GM19467 (cell line): Measurements from ENCODE around the gene BCL6.

Source experiments
- ATAC-seq: cut with Tn5 transposase; IDR thresholded peaks from one replicate; pipeline ENCODE4 v1.9.1; 2021; ENCODE audit warnings: mild to moderate bottlenecking, moderate library complexity; ENCODE audit not compliant: unreplicated experiment

BCL6 gene

DNA sequence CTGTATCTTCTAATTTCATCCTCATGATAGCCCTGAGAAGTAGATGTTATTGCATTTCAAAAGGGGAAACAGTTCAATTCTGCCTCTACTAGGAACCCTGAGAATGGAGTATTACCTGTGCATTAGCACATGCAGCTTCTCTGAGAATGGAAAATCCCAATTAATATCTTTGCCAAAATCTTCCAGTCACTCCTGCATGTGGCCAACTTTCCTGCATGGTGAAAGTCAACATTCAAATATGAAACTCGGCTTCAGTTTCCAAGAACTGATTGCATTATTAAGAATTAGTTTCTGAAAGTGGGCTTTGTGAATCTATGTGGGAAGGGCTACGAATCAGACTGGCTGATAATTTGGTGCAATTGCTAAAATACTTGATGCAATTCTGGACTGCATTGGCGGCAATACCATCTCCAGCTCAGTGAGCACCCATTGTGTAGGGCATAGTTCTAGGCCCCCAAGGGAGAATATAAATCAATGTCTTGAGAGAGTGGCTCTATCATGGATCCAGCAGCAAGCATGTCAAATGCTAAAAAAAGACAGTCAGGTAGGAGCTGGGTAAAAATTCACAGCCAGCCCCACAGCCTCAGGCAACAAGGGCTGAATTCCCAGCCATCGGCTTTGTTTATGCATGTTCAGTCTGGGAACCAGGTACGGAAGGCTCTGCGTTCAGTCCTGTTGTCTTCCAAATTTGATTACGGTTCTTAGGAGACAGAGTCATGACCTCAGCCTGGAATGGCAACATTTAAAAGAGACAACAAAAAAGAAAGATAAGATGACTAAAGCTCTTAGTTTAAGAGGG is 18.8 kb upstream of the BCL6 start:
- no peak for ATAC-seq

DNA sequence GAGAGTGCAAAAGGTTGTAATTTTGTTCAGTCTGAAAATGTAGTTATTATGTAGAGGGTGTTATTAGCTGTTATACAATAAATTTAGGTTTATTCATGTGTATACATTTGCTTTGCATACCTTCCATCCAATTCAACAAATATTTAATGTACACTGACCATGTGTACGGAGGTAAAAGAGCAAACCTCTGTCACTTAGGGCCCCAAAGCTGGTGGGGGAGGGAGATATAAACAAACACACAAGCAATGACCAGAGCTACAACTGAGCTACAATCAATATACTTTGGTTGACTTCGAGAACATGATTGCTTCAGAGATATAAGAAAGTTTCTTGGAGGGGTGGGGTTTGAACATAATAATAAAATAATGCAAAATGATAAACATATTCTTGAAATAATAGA is 17.5 kb upstream of the BCL6 start:
- ATAC-seq: no peak

DNA sequence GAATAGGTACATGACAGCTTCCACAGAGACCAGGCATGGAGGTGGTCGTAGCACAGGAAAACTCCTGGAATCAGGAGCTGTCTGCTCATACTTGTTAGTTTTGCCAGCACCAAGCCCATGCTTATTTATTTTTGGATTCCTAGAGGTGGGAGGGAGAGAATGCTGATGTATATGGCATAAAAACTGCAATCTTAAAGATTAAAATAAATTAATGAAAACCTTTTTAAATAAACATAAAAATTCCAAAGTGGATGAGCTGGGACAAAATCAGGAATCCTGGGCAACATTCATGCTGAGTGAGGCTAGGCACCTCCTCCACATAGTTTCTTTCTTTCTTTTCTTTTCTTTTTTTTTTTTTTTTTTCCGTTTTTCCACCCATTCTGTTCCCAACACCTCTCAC is 14.3 kb upstream of the BCL6 start:
- ATAC-seq: no peak

DNA sequence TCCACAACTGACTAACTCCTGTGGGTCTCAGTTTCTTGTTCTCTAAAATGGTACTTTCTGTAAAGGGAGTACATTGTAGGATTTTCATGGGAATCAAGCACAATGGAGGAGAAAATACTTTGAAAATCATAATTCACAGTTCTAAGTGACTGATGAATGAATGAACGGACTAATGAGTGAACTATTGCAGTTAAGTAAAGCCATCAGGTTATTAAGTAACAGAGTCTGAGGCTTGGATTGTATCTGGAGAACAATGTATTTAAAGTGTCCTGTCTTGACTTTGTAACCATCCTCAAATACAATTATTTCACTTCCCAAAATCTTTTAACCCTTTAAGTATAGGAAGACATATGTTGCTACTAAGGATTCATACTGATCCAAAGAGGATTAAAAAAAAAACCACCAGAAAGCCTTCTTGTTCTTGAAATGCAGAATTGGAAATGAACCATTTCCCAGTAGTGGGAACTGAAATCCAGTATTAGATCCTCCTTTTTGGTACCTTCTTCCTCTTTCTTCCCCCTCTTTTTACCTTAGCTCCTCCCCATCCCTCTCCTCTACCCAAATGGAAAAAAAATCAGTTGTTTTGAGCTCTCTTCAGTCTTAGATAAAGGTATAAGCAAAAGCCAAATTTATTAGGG is 13.2 kb upstream of the BCL6 start:
- ATAC-seq: no peak

DNA sequence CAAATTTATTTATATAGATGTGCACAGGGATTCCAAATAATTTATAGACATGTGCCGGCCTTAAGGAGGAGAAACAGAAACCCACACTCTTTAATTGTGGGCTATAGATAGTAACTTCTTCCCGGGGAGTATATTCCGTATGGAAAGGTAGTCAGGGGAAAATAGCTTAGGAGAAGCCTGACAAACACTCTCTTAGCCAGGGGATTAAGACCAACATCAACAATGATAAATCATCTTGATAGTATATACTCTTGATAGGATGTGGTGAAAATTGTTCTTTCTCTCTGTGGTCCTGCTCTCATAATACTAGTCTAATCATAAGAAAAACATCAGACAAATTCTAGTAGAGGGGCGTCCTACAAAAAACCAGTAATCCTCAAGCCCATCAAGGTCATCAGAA is 8.2 kb upstream of the BCL6 start:
- no peak for ATAC-seq

DNA sequence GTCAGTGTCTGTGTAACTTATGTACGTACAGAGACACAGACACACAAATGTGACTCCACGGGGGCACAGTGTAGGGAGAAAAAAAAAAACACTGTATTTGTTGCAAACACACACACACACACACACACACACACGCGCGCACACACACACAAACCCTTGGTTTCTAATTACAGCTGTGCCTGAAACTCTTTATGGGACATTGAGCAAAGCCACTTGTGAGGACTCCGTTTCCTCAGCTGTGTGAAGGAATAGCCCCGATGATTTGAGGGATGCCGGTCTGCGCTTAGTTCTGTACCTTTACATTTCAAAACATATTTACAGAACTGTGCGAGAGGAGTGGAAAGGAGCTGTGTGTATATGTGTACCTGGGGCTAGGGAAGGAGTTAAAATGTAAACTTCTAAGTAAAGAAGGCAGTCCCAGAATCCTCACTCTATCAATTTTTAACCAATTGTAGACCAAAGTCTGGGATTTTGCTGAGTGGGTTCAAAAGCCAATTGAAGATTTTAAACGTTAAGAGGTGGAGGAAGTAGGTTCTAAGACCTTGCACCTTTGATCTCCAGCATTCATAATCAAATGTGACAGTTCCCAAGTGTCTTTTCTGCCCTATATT is 5.3 kb upstream of the BCL6 start:
- no peak for ATAC-seq

DNA sequence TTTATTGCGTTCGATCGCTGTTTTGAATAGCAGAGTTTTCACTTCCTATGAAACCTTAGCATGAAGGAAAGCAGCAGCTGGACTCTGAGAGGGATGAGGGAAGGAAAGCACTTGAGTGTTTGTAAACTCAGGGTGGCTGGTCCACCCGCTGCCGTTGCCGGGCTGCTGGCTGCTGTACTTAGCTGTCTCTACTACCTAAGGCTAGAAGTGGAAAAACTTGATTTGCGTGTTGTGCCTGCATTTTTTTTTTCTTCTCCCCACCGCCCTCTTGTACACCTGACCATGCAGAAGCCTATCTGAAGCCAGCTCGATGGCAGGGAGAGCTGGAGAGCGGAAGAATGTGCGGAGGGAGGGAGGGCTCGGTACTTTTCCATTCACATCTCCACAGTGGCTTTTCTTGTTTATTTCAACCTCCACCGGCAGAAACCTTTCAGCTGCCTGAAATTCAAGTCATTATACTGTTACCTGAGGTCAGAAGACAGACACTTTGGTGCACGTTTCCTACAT is 4.8 kb upstream of the BCL6 start:
- no peak for ATAC-seq

DNA sequence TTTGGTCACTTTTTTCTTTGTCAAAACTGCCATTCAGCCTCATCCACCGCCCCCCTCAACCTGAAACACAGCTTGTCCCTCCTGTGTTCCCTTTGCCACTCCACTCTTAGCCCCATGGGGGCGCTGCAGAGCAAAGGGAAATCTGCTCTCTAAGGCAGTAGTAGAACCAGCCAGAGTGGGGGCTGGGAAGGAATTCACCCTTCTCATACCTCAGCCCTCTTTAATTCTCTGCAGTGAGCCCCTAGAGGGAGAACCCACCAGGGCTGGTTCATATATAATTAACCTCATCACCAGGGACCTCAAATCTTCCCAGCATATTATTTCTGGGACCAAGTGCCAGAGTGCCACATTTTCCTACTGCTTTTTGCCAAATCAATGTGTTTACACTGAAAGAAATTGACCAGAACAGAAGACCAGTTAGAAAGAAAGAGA is 2.8 kb upstream of the BCL6 start:
- peak; percentile 37 for ATAC-seq

DNA sequence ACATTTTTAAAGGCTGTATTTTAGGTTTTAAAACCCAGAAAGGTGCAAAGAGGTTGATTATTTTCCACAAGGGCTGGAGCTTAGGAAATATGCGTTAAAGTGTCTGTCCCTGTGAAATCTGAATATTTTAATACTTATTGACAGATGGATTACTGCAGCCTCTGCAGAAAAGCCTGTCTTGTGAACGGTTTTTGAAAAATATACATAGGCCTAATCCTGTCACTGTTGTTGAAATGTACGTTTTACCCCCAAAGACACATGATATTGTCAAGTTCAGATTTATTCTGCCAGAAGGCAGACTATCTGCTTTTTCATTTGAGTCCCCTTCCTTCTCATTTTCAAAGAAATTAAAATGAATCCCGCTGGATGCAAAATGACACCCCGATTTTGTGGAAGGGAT is 2.2 kb upstream of the BCL6 start:
- ATAC-seq: no peak

DNA sequence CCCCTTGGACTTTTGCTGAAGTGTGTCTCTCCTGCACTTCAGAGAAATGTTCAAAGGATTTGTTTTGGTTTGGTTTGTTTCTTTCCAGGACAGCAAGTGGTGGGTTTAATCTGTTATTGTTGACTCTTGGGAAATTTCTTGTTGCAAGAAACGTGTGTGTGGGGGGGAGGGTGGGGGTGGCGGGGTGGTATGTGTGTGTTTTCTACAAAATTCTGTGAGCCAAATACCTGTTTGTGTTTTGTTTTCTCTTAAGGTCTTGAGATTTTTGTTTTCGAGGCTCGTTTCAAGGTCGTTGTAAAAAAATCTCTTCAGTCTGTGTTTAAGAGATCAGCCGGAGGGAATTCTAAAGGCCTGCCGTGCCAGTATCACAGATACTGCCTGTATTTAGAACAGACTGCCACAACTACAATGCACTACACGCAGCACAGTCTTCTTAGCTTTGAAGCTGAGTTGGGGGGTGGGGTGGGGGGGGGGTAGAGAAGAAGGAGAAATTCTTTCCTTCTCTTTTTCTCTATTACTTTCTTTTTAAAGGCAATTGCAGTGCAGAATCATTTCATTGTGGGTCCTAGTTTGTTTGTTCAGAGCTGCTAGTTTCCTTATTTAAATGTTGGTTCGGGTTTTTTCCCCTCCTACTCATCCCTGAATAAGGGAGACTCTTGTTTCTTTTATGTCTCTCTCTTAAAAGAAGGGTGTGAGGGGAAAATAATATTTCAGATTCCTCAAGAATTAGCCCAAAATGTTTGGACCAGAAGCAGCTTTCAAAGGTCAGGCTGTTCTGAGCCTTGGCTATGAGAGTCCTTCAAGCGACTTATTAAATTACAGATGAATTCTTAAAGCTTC is 1.4 kb upstream of the BCL6 start:
- ATAC-seq: no peak

DNA sequence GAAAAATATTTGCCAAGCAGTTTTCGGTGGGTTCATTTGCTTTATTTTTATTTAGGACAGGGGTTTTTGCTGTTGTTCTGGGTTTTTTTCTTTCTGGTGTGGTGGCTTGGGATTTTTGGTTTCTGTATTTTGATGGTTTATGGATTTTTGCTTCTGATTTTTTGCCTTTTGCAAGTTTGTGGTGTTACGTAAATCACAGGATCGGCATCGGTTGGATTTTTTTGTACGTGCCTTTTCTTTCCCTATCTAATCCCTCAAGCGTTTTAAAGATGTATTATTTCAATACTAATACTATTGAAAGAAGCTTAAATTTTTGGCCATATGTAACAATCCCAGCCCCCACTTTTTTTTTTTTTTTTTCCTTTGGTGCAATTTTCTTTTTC is 782 bp upstream of the BCL6 start:
- no peak for ATAC-seq

DNA sequence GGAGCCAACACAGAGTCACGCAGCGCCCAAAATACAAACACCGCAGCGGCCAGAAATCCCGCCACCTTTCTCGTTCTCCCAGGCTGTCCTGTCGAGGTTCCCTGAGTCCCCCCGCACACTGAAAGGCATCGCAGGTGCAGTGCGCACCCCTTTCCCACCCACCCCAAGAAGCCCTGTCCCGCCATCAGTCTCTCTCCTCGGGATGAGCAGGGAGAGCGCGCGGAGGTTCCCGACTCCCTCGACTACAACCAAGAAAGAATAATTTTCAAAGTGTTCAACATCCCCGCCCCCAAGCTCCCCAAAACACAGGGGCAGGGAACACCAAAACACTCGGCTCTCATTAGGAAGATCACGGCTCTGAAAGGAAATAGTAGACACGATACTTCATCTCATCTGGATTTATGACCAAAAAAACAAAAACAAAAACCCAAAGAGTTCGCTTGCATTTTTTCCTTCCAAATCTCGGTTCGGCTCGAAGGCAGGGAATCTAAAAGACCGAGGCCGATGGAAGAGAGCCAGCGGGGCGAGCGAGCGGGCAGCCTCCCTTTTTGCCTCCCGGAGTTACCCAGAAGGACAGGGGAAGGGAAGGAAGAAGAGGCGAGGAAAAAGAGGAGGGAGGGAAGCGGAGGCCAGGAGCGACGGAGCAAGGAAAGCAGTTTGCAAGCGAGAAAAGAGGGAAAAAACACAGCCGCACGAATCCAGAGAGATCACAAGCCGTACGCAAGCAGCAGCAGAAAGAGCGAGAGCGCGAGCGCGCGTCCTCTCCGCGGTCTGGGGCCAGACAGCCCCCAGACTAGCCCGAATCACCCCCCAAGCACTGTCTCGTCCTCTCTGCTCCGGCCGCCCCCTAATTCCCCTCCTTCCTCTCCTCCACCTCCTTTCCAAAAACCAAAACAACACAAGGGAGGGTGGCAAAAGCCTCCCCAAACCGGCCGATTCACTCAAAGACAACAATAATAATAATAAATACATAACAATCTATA is 808 bp downstream of the BCL6 start:
- ATAC-seq: no peak

DNA sequence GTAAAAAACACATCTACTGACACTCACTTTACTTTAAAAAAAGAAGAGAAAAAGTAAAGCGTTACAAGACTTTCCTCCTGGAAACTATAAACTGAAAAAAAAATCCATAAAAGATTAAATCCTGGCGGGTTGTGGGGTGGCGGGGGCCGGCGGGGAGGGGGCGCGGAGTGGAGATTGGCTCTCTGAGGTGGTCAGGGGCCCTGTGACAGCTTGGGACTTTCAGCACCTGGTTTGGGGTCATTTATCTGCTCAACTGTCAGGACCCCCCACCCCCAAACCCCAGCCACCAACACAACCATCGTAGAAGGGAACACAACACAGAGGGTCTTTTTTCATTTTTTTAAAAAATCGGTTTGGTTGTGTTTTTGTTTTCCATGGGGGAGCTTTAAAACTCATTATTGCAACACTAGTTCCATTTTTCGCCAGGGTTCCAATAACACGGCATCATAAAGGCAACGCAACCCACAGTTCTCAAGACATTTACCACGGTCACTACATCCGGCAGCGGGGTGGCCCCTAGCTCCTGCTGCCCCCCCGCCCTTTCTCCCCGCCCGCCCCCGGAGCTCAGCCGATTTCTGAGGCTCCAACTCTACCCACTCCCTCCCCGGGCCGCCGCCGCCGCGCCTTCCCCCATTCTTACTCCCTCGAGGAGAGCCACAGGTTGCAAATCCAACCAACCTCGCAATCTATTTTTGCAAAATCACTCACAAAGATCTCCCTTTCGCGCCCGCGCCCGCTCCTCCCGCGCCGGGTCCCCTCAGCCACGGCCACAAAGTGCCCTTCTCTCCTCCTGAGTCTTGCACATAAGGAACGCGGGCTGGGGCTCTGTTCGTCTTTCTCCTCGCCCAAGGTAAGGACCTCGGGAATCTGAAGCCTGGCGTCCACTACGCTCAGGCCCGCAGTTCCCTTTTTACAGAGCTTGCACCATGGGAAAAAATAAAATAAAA is 1.8 kb downstream of the BCL6 start:
- no peak for ATAC-seq

DNA sequence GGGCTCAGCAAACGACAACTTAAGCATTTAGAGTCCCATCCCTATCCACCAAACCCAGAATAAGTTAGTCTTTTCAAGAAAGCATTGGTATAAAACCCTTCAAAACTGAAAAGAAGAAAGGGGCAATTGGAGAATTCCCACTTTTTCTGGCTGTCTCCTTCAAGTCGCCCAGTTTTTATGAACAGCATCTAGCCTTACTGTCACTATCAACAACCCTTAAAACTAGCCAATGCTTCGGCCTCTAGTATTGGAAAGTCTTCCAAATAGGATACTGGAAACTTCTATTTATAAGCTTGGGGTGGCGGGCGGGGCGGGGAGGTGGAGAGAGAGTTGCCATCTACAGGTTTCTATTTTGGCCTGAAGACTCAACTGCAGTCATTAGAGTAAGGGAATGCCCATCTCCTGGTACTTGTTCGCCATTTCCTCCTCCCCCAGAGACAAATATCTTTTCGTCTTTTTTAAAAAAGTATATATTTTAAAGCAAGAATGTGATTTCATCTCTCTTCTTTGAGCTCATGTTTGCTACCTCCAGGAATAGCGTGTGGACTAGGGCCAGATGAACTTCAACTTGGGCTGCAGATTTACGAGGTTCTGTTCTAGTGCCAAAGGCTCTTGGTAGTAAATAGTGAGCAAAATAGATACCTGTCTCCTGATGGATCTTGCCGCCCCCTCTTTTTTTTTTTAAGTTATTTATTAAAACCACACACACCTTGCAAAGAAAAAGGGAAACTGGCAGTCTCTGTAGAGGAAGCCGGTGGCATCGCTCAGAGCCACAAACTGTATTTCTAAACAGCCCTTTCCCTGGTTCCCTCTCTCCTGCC is 2.7 kb downstream of the BCL6 start:
- no peak for ATAC-seq

DNA sequence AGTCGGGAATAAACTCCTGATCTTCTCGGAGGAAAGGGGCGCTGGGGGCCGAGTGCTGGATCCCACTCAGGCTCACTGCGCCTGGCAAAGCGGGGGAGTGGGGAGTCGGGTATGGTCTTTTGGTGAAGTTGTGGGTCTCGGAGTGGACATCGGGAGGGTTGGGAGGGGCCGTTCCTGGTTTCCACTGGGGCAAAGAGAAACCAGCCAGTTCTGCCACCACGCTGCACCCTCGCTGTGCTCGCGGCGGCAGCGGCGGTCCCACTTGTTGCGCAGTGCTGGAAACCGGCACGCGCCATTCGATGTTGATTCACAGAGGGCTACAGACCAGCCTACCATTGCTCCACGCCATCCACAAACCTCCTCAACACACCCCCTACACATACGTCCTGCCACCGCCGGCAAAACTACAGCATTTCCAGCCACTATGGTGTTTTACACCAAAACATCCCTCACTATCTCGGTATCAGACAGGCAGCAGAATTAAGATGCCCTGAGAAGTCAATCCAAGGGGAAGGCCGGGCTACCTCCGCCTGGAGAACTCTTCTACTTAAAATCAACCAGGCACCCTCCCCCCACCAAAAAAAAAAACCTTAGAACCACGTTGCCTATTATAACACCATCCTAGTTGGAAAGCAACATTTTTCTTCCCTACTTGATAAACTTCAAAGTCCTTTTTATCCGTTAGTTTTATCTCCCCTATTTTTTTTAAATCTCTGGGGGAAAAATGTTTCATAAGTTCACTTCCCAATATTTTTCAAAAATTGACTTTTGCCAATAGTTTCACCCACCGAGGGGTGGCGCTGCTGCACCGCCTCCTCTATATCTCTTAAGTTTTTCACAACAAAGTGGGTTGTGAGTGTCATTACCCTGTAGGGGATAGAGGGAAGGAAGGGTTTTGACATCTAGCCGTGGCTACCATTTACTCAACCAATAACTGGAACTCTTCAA is 3.6 kb downstream of the BCL6 start:
- ATAC-seq: no peak

DNA sequence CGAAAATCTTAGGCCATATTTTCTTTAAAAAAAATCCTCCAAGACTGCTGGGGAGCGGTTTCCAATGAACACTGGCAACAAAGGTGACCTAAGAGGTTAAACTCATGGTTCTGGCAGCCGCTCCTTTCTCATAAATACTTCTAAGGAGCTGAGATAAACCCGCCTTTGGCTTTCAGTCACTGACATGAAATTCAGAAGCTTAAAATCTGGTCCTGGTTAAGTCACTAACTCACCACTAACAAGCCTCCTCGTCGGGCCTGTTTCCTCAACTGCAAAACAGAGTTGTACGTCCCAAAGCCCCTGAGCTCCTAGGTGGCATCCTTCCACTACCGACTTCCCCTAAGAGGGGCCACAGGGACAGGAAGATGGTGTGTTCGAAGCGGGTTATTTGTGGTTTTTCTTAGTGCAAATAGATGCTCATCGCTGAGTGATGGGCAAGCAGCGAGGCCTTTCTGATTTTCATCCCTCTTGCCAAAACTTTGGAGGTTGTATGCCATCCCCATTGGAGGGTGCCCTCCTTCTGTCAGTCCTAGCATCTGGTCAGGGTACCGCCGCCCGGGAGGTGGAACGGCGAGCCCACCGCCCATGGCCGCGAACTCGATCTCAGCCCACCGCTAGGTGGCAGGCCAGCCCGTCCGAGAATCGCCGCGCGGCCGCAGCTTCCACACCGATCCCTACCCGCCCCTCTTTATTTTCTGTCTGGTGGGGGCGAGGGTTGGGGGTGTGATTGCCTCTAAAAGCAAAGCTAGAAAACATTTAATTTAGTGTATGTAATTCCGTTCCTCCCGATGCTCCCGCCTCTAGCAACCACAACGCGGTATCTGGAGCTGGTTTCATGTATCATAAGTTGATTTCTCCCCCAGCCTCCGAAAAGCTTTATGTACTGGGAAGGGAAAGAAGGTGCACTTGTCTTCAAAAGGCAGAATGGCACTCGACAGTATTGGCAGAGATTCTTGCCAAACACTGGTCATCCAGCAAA is 4.6 kb downstream of the BCL6 start:
- no peak for ATAC-seq
